Measurements from ENCODE around the gene RFX7. TPM values are rescaled to one million over a fixed set of nuclear protein-coding genes. Genes with fewer than 3 reads are reported as not detected.
A peak's percentile ranks its signal among the peaks of the same experiment; 100 is the strongest.
"Not testable (repeated sequence)": the region's sequence is repeated elsewhere in the genome, so short reads cannot be mapped to it uniquely, and the experiment has no call there.

The RFX7 gene
- 4.2 and 5.5 TPM in 2 replicates for total RNA-seq (2014; rRNA removed; shearing (Covaris generic))

- H3K27ac ChIP-seq, result peak within 1 kb of the TSS; percentile 74
- no peaks in the 10 kb centered on the region; the same call in 1 of the 2 replicates for H3K9me3 ChIP-seq (replicated peaks)
- H3K4me3 ChIP-seq, result peak within 1 kb of the TSS; percentile 85
- peak; percentile 48 to 75 for DNase-seq (ENCODE audit: low read depth in 1 of 2, low spot score in 2 of 2)
- H3K27me3 ChIP-seq (replicated peaks), result no peaks in the 10 kb centered on the region
- peaks cover 9% of the 10 kb centered on the region; the same call in 1 of the 2 replicates for H3K36me3 ChIP-seq
- H3K4me1 ChIP-seq (replicated peaks), result peaks cover 22% of the 10 kb centered on the region
Observed at GRCh38 chr15:56243163-56244037, at the start of gene RFX7. TSS of gene RFX7 (minus strand) at chr15:56243879. CDS start at chr15:56243285, 594 bp downstream.

DNA sequence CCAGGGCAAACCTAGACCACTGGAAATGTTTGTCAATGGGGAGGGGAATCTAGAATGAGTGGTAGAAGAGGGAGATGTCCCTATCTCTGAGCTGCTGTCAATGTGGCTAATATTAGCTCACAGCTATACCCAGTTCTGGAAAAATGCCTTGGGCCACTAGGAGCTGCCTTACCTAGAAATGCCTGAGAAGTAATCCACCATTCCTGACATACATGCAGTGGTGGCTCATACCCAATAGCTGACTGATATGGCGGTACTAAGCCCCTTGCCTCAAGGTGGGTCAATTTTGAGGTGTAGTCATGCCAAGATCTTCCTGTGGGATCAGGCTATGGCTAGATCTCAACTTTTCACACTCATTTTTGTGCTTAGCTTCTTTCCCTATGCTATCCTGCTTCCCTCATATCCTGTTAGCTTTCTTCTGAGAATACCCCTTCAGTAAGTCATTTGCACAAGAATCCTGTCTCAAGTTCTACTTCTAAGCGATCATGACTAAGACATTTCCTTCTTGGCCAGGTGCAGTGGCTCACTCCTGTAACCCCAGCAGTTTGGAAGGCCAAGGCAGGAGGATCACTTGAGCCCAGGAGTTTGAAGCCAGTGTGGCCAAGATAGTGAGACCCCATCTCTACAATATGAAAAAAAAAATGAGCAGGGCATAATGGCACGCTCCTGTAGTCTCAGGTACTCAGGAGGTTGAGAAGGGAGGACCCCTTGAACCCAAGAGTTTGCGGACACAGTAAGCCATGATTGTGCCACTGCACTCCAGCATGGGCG lies 49.1 kb upstream of the RFX7 start:
- Histone ChIP-seq H3K4me1 (replicated peaks) (no peaks in the 10 kb centered on the region), H3K4me3 (no peak overlapping the region), H3K27me3 (replicated peaks) (no peaks in the 10 kb centered on the region), H3K9me3 (replicated peaks) (no peaks in the 10 kb centered on the region), H3K36me3 (no peaks in the 10 kb centered on the region), H3K27ac (no peak overlapping the region)
- DNase-seq (ENCODE audit: low read depth in 1 of 2, low spot score in 2 of 2), result no peak

DNA sequence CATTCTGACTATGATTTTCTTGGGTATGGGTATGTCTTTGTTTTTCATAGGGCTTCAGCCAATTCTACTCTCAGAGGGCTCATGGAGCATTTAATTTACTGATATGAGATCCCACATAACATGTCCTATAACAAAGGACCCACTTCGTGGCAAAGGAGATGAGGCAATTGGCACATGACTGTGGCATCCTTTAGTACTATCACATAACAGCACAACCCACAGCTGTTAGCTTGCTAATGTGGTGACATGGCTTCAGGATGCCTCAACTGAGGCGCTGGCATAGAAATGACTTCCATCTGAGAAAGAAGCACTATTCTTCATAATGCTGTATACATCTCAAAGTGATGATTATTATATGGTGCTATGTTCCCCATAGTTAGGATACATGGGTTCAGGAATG lies 48.1 kb upstream of the RFX7 start:
- DNase-seq (ENCODE audit: low read depth in 1 of 2, low spot score in 2 of 2), result no peak
- Histone ChIP-seq H3K36me3 (no peaks in the 10 kb centered on the region), H3K4me3 (no peak overlapping the region), H3K27ac (no peak overlapping the region), H3K27me3 (replicated peaks) (no peaks in the 10 kb centered on the region), H3K4me1 (replicated peaks) (no peaks in the 10 kb centered on the region), H3K9me3 (replicated peaks) (no peaks in the 10 kb centered on the region)

DNA sequence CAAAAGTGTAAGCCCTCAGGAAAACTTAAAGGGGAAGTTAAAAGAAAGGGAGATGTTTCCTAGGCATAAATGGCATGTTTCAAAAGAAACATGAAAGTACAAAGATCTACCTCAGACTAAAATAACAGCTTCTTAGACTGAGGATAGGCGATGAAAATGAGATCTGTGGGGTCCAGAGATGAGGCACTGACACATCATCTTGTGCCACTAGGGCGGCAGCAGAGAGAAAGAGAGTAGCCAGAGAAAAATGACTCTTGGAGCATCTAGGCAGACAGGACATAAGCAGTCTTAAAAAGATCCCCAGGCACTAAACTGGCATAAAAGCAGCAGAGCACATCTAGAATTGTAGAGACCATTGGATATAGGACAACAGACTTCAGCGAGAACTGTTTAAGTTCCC lies 42.5 kb upstream of the RFX7 start:
- no peak for DNase-seq (ENCODE audit: low read depth in 1 of 2, low spot score in 2 of 2)
- Histone ChIP-seq H3K27ac (no peak overlapping the region), H3K27me3 (replicated peaks) (no peaks in the 10 kb centered on the region), H3K36me3 (no peaks in the 10 kb centered on the region), H3K4me1 (replicated peaks) (no peaks in the 10 kb centered on the region), H3K4me3 (no peak overlapping the region), H3K9me3 (replicated peaks) (no peaks in the 10 kb centered on the region)

DNA sequence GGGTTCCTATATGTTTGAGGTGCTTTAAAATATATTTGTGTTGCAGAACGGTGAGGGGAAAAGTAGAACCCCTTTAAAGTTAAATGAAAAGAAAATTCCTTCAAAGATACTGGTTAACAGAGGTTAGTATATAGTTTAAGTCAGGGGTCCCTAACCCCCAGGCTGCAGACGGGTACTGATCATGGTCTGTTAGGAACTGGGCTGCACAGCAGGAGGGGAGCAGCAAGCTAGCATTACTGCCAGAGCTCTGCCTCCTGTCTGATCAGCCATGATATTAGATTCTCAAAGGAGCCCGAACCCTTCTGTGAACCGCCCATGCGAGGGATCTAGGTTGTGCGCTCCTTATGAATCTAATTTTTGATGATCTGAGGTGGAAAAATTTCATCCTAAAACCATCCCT lies 37.5 kb upstream of the RFX7 start:
- DNase-seq (ENCODE audit: low read depth in 1 of 2, low spot score in 2 of 2), result no peak
- H3K36me3 ChIP-seq, result no peaks in the 10 kb centered on the region
- no peaks in the 10 kb centered on the region for H3K9me3 ChIP-seq (replicated peaks)
- H3K4me3 ChIP-seq, result no peak overlapping the region
- no peaks in the 10 kb centered on the region; the same call in 1 of the 2 replicates for H3K27me3 ChIP-seq (replicated peaks)
- no peaks in the 10 kb centered on the region for H3K4me1 ChIP-seq (replicated peaks)
- no peak overlapping the region for H3K27ac ChIP-seq

DNA sequence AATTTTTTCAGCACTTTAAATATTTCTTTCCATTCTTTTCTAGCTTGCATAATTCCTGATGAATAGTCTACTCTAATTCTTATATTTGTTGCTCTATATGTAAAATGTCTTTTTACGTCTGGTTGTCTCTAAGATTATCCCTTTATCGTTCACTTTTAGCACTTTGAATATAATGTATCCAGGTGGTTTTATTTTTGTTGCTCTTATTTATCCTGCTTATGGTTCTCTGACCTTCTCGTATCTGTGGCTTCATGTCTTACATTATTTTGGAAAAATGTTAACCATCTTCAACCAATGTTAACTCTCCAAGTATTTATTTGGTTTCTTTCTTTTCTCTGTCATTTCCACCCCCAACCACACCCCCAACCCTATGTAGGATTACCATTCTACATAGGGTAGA lies 30.0 kb upstream of the RFX7 start:
- no peaks in the 10 kb centered on the region for H3K9me3 ChIP-seq (replicated peaks)
- no peak overlapping the region for H3K27ac ChIP-seq
- H3K4me1 ChIP-seq (replicated peaks), result no peaks in the 10 kb centered on the region
- no peak overlapping the region for H3K4me3 ChIP-seq
- peaks cover 3% of the 10 kb centered on the region; the same call in 1 of the 2 replicates for H3K27me3 ChIP-seq (replicated peaks)
- DNase-seq (ENCODE audit: low read depth in 1 of 2, low spot score in 2 of 2), result no peak
- no peaks in the 10 kb centered on the region for H3K36me3 ChIP-seq

- no peak for DNase-seq (ENCODE audit: low read depth in 1 of 2, low spot score in 2 of 2)
- H3K27ac ChIP-seq, result no peak overlapping the region
- H3K9me3 ChIP-seq (replicated peaks), result no peaks in the 10 kb centered on the region
- H3K4me3 ChIP-seq, result no peak overlapping the region
- H3K36me3 ChIP-seq, result no peaks in the 10 kb centered on the region
- no peaks in the 10 kb centered on the region for H3K4me1 ChIP-seq (replicated peaks)
- H3K27me3 ChIP-seq (replicated peaks), result 0 out of 2 replicates have a peak, but pooled peaks cover 3% of the 10 kb centered on the region
Observed at GRCh38 chr15:56272454-56272853, 28.8 kb upstream of the RFX7 start.

DNA sequence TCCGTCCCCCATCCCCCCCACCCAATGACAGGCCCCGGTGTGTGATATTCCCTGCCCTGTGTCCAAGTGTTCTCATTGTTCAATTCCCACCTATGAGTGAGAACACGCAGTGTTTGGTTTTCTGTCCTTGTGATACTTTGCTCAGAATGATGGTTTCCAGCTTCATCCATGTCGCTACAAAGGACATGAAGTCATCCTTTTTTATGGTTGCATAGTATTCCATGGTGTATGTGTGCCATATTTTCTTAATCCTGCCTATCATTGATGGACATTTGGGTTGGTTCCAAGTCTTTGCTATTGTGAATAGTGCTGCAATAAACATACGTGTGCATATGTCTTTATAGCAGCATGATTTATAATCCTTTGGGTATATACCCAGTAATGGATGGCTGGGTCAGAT lies 22.8 kb upstream of the RFX7 start:
- not testable (repeated sequence) for H3K36me3 ChIP-seq; H3K27me3 ChIP-seq (replicated peaks); H3K4me1 ChIP-seq (replicated peaks); H3K4me3 ChIP-seq; H3K27ac ChIP-seq; H3K9me3 ChIP-seq (replicated peaks); DNase-seq (ENCODE audit: low read depth in 1 of 2, low spot score in 2 of 2)

DNA sequence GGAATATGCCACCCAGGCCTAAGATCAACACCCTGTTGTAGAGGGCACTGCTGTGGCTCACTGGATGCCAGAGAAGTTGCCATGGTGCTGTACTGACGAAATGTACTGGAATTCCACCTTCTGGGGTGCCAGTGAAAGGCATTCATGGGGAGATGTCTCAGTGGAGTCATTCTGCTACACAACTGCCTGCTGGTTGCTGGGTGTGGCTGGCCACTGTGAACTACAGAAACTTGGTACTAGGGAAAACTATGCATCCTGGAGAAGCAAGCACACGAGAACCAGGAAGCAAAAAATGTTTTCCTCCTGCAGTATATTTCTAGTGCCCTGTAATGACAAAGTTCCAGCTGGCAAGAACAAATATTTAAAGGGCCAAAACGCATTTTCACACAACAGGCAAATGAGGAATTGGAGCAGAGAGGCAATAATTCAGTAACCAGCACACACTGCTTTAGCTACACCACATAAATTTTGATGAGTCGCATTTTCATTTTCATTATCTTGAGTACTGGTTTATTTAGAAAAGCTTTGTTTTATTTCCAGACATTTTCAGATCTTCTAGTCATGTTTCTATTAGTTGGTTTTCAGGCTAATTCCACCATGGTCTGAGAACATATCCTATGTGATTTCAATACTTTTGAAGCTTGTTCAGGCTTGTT lies 18.3 kb upstream of the RFX7 start:
- H3K27ac ChIP-seq, result no peak overlapping the region
- no peak for DNase-seq (ENCODE audit: low read depth in 1 of 2, low spot score in 2 of 2)
- no peaks in the 10 kb centered on the region for H3K9me3 ChIP-seq (replicated peaks)

DNA sequence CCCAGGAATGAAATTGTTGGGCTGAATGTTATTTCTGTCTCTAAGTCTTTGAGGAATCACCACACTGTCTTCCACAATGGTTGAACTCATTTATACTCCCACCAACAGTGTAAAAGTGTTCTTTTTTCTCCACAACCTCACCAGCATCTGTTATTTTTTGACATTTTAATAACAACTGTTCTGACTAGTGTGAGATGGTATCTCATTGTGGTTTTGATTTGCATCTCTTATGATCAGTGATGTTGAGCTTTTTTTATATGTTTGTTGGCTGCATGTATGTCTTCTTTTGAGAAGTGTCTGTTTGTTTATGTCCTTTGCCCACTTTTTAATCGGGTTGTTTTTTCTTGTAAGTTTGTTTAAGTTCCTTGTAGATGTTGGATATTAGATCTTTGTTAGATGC lies 13.6 kb upstream of the RFX7 start:
- peaks cover 17% of the 10 kb centered on the region for H3K27me3 ChIP-seq (replicated peaks)
- not testable (repeated sequence) for H3K4me3 ChIP-seq; H3K36me3 ChIP-seq; H3K9me3 ChIP-seq (replicated peaks); H3K4me1 ChIP-seq (replicated peaks); H3K27ac ChIP-seq; DNase-seq (ENCODE audit: low read depth in 1 of 2, low spot score in 2 of 2)

More for the DNA sequence above, 18.3 kb upstream of the RFX7 start:
- no peaks in the 10 kb centered on the region for H3K27me3 ChIP-seq (replicated peaks)
- H3K36me3 ChIP-seq, result no peaks in the 10 kb centered on the region
- no peak overlapping the region for H3K4me3 ChIP-seq
- no peaks in the 10 kb centered on the region for H3K4me1 ChIP-seq (replicated peaks)

GRCh38 chr15:56254265-56254664 lies 10.6 kb upstream of the RFX7 start:
- H3K9me3 ChIP-seq (replicated peaks), result no peaks in the 10 kb centered on the region
- H3K4me1 ChIP-seq (replicated peaks), result no peaks in the 10 kb centered on the region
- DNase-seq (ENCODE audit: low read depth in 1 of 2, low spot score in 2 of 2), result no peak
- peaks cover 17% of the 10 kb centered on the region for H3K27me3 ChIP-seq (replicated peaks)
- H3K4me3 ChIP-seq, result no peak overlapping the region
- no peaks in the 10 kb centered on the region for H3K36me3 ChIP-seq
- H3K27ac ChIP-seq, result no peak overlapping the region

DNA sequence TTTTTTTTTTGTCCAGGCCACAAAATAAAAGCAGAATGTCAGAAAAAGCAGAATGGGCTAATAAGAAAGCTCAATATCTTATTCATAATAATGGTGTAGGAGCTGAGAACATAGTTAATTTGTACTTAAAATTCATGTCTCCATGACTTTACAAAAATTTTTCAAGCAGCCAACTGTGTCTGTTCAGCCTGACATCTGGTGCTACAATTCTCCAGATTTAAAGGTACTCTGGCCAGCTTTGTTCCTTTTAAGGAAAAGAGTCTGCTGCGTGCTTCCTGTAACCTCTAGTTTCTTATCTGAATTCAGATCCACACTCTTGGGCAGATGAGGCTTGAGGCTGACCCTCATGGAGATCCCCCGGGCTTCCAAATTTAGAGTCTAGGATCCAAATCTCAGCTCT lies 8.7 kb upstream of the RFX7 start:
- Histone ChIP-seq H3K36me3 (no peaks in the 10 kb centered on the region), H3K4me3 (no peak overlapping the region), H3K4me1 (replicated peaks) (no peaks in the 10 kb centered on the region), H3K27me3 (replicated peaks) (peaks cover 17% of the 10 kb centered on the region), H3K9me3 (replicated peaks) (no peaks in the 10 kb centered on the region), H3K27ac (no peak overlapping the region)
- no peak for DNase-seq (ENCODE audit: low read depth in 1 of 2, low spot score in 2 of 2)

DNA sequence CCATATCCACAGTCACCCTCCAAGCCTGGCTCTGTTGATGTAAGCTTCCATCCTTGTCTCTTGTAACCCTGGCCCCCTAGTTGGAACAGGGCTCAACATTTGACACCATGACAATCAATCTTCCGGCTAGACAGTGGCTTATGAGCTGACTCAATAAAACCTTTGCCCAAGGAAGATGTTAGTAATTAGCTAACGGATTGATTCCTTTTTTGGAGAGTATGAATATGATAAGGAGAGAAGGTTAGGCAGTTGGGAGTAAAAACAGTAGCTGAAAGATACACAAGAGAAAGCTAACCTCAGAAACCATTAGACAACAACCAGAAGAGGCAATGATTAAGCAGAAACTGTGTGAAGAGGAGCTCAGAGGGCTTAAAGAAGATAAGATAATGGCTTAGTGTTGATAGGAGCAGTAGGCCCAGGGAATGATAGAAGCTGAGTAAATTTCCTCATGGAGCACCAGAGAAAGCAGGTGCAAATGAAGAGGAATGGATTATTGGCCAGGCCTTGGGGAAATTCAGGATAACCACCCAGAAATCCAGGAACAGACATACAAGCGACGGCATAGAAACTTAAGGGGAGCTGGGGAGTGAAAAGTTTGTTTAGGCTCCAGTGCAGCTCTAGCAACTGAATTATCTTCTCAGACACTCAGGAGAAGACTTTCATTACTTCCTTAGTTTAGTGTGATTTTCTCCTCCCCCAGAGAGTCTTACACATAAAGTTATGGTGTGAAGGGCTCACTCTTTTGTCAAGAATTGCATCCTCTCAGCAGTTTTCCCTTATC lies 7.8 kb upstream of the RFX7 start:
- DNase-seq (ENCODE audit: low read depth in 1 of 2, low spot score in 2 of 2), result no peak
- H3K36me3 ChIP-seq, result no peaks in the 10 kb centered on the region
- H3K27me3 ChIP-seq (replicated peaks), result peaks cover 13% of the 10 kb centered on the region
- no peak overlapping the region for H3K27ac ChIP-seq
- H3K4me3 ChIP-seq, result no peak overlapping the region
- H3K9me3 ChIP-seq (replicated peaks), result no peaks in the 10 kb centered on the region
- H3K4me1 ChIP-seq (replicated peaks), result no peaks in the 10 kb centered on the region
